Esophagus squamous epithelium (tissue), 5 donors: ENCODE measurements around the gene EPHX1. TPM values are rescaled to one million over a fixed set of nuclear protein-coding genes. Genes with fewer than 3 reads are reported as not detected.

Experiments
- DNase-seq: peaks from one replicate; lab custom pipeline; 2025; lab: John Stamatoyannopoulos, UW
- H3K27ac ChIP-seq, 4 donors: fragments of 200-600 bp; sonication (generic); one replicate each; pipeline ENCODE4 v1.5.1; 2016 to 2019; ENCODE audit warnings: mild to moderate bottlenecking in 1 of 4
- H3K27me3 ChIP-seq, 4 donors: fragments of 200-600 bp; sonication (generic); 1 replicate in 3 of 4; 2 replicates in 1 of 4; pipeline versions ENCODE4 v1.5.1 to v1.6.0; 2017 to 2021; ENCODE audit warnings: antibody characterized with exemption in 1 of 4
- H3K36me3 ChIP-seq, 3 donors: fragments of 200-600 bp; sonication (generic); one replicate each; pipeline ENCODE4 v1.5.1; 2016 to 2019
- H3K4me1 ChIP-seq, 3 donors: fragments of 200-600 bp; sonication (generic); one replicate each; pipeline ENCODE4 v1.5.1; 2017 to 2019
- H3K4me3 ChIP-seq, 4 donors: fragments of 200-600 bp; sonication (generic); 1 replicate in 3 of 4; 2 replicates in 1 of 4; pipeline ENCODE4 v1.5.1; 2016 to 2019; ENCODE audit warnings: mild to moderate bottlenecking in 2 of 4, moderate library complexity in 1 of 4
- H3K9me3 ChIP-seq, 3 donors: fragments of 200-600 bp; sonication (generic); one replicate each; pipeline ENCODE4 v1.5.1; 2016 to 2019
- POLR2A ChIP-seq, 4 donors: fragments of 450-650 bp; IDR thresholded peaks; one replicate each; pipeline ENCODE4 v1.6.1; 2017; ENCODE audit warnings: antibody characterized with exemption in 4 of 4, mild to moderate bottlenecking in 4 of 4, moderate library complexity in 3 of 4
- WGBS, 2 donors: methylation state at CpG; one replicate each; pipeline ENCODE4 v1.1.5; 2018; 5-methylcytosine and 5-hydroxymethylcytosine counted together
- intact Hi-C: fragments of 100-400 bp; cut with DNase I; formaldehyde crosslinking; loops from one replicate; pipeline ENCODE4 v1.15.0; 2022
- total RNA-seq, 4 donors: library from RNA; depleted of rRNA; stranded (reverse); fragments of >200 nt; gene quantifications; one replicate each; pipeline ENCODE4 v1.1.0, GENCODE V29; 2016
- TF ChIP-seq, protein P1 (sequence below), 6 experiments: fragments of 450-650 bp in 4 of 6; fragments of 200-600 bp in 2 of 6; sonication (generic) in 2 of 6; IDR thresholded peaks; one replicate each; pipeline ENCODE4 v1.5.1; 2016 to 2019; ENCODE audit warnings: antibody characterized with exemption in 6 of 6, mild to moderate bottlenecking in 4 of 6, moderate library complexity in 4 of 6
- donor health status: DM: yes; HTN: yes; CAD: no.

Gene EPHX1
- total RNA-seq, 4 donors from 2014 or later, result 78.7 to 237 (median 151) TPM

DNA sequence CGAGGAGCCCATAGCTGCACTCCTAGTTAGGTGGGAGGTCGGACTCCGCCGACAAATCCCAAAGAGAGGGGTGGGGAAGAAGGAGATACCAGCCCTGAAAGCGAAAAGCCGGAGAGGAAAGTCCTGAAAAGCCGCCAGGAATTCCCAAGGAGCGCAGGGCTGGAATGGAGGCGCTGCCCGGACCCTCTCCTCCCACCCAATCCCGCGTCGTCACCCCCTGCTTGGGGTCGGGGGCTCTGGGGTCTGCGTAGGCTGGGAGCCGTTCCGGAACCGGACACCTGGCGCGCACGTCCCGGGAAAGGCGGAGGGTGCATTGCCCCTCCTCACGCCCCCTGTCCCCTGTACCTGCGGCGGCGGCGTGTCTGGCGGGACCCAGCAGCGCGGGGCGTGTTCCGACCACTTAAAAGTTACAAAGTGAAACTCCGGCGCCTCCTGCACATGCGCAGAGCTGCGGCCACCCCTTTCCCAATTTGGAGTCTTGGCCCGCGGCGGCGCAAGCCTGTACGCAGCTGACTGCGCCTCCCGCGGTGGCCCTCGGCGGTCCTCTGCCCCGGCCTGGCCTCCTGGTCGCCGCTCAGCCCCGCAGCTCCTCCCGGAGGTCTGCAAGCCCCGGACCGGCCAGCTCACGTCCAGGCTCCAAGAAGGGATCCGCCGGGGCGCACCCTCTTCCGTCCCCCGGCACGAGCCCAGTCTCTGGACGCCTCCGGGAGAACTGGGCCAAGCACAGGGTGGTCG, 72.2 kb downstream of the EPHX1 start, which contains the start of gene TMEM63A:
TMEM63A (minus strand) TSS at position 422 of the 735 bp plus-strand sequence. CDS start 4,800 bp downstream, outside the sequence.
- Histone ChIP-seq H3K27ac (peak within 1 kb of the TSS; percentile 82 to 93 (median 91)), H3K9me3 (no peaks in the 10 kb centered on the region), H3K4me3 (peak within 1 kb of the TSS; percentile 61 to 99 (median 85)), H3K27me3 (no peaks in the 10 kb centered on the region), H3K4me1 (peaks cover 38 to 62% (median 44%) of the 10 kb centered on the region in 3 donors), H3K36me3 (peaks cover 0 to 15% (median 0%) of the 10 kb centered on the region in 3 donors)
- TF ChIP-seq, protein P1, sequence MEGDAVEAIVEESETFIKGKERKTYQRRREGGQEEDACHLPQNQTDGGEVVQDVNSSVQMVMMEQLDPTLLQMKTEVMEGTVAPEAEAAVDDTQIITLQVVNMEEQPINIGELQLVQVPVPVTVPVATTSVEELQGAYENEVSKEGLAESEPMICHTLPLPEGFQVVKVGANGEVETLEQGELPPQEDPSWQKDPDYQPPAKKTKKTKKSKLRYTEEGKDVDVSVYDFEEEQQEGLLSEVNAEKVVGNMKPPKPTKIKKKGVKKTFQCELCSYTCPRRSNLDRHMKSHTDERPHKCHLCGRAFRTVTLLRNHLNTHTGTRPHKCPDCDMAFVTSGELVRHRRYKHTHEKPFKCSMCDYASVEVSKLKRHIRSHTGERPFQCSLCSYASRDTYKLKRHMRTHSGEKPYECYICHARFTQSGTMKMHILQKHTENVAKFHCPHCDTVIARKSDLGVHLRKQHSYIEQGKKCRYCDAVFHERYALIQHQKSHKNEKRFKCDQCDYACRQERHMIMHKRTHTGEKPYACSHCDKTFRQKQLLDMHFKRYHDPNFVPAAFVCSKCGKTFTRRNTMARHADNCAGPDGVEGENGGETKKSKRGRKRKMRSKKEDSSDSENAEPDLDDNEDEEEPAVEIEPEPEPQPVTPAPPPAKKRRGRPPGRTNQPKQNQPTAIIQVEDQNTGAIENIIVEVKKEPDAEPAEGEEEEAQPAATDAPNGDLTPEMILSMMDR (IDR thresholded peaks at IDR 0.05), result peak; percentile 32 to 50 (median 38)
- TF ChIP-seq POLR2A (IDR thresholded peaks at IDR 0.05), result peak in 3 of 4 donors; percentile 49 to 81 (median 79)
- peak; percentile 54 for DNase-seq
- intact Hi-C loops, result no loop called here
- WGBS, 2 donors, result 0% methylated on average over 1 to 36 of the region's 64 CpGs

DNA sequence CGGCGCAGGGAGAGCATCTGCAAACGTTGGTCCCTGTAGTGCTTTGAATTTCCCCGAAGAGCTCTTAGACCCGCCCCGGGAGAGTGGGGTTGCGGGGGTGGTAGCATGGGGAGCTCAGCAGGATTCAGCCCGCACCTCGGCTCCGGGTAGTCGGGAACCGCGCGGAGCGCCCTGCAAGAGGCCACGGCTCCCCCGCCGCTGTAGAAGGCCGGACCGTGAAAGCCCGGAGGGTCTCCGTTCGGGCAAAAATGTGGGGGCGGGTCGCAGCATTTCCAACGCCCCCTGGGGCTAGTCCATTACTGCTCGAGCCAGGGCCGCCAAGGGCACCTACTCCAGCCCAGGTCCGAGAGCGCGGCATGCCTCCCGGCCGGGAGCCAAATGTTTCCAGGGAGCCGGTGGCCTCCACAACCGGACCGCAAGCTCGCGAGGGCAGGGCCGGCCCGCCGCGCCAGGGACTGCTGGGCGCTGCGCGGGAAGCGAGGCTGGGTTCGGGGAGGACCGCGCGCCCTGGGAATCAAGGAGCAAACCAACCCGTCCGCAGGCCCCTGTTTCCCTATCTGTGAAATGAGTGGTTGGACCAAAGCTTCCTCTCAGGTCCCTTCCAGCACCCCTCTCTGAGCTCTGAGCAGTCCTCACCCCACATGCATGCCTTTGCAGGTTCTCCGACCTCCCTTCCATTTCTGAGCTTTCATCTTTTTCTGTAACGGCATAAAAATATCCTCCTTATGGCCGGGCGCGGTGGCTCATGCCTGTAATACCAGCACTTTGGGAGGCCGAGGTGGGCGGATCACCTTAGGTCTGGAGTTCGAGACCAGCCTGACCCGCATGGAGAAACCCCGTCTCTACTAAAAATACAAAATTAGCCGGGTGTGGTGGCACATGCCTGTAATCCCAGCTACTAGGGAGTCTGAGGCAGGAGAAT, 73.0 kb downstream of the EPHX1 start:
- TF ChIP-seq, protein P1 (IDR thresholded peaks at IDR 0.05), result no peak
- TF ChIP-seq POLR2A (IDR thresholded peaks at IDR 0.05), result no peak
- H3K4me1 ChIP-seq, result peaks cover 30 to 60% (median 35%) of the 10 kb centered on the region in 3 donors
- H3K27me3 ChIP-seq, result no peaks in the 10 kb centered on the region
- DNase-seq, result no peak
- peak overlapping the region; percentile 61 to 99 (median 85) for H3K4me3 ChIP-seq
- H3K9me3 ChIP-seq, result no peaks in the 10 kb centered on the region
- 0 to 4% methylated on average over 15 to 22 of the region's 63 CpGs for WGBS, 2 donors
- peak overlapping the region; percentile 82 to 93 (median 91) for H3K27ac ChIP-seq
- peaks cover 0 to 8% (median 0%) of the 10 kb centered on the region in 3 donors for H3K36me3 ChIP-seq
- intact Hi-C loops, result no loop called here

DNA sequence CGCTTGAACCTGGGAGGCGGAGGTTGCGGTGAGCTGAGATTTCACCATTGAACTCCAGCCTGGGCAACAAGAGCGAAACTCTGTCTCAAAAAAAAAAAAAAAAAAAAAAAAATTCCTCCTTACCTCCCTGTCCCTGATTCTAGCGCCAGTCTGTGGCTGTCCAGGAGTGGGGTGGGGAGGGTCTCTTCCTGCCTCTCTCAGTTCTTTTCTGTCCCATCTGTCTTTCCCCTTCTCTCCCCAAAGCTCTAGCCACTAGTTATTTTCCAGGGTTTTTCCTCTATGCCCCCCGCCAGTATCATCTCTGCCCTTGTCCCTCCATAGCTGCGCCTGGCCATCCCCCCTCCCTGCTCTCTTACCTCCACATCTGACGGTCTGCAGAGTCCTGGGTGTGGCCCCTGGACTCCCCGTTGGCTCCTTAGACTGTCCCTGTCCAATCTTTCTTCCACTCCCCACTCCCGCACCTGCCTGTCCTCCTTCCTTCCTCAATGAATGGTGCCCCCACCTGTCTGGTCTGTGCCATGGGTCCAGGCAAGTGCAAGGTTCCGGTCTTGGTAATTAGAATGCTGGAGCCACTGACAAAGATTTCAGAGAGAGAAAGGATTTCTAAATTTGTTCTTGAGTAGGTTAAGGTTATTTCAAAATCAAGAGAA, 73.8 kb downstream of the EPHX1 start:
- peaks cover 22 to 53% (median 30%) of the 10 kb centered on the region in 3 donors for H3K4me1 ChIP-seq
- WGBS, 2 donors, result 84% methylated on average over 9 to 10 of the region's 11 CpGs
- intact Hi-C loops, result no loop called here
- peaks cover 0 to 7% (median 0%) of the 10 kb centered on the region in 4 donors for H3K27me3 ChIP-seq
- H3K36me3 ChIP-seq, result peaks cover 0 to 8% (median 0%) of the 10 kb centered on the region in 3 donors
- no peaks in the 10 kb centered on the region for H3K9me3 ChIP-seq
- DNase-seq, result no peak
- TF ChIP-seq POLR2A (IDR thresholded peaks at IDR 0.05), result no peak
- TF ChIP-seq, protein P1 (IDR thresholded peaks at IDR 0.05), result no peak
- H3K4me3 ChIP-seq, result peak overlapping the region in 3 of 4 donors; percentile 82 to 99 (median 88)
- no peak overlapping the region for H3K27ac ChIP-seq

GRCh38 chr1:225885336-225885735, 75.4 kb downstream of the EPHX1 start:
- Histone ChIP-seq H3K36me3 (no peaks in the 10 kb centered on the region), H3K9me3 (no peaks in the 10 kb centered on the region), H3K27ac (no peak overlapping the region), H3K4me1 (peaks cover 7 to 37% (median 16%) of the 10 kb centered on the region in 3 donors), H3K4me3 (no peak overlapping the region), H3K27me3 (peaks cover 0 to 11% (median 0%) of the 10 kb centered on the region in 4 donors)
- no peak for DNase-seq
- TF ChIP-seq, protein P1 (IDR thresholded peaks at IDR 0.05), result no peak
- no peak for TF ChIP-seq POLR2A (IDR thresholded peaks at IDR 0.05)
- intact Hi-C loops, result no loop called here
- 82 to 87% methylated on average over 4 to 6 of the region's 6 CpGs for WGBS, 2 donors
